SK-N-MC (cell line): ENCODE data around the gene LRRC10B.

ENCODE experiments used
- EZH2 ChIP-seq: fragments of 200-600 bp; sonication (generic); IDR thresholded peaks from one replicate; pipeline ENCODE4 v1.6.1; 2017; ENCODE audit warnings: antibody characterized with exemption
- FOXP2 ChIP-seq: optimal IDR thresholded peaks from 2 replicates; pipeline ENCODE3; 2011; ENCODE audit warnings: mild to moderate bottlenecking, moderate library complexity; ENCODE audit not compliant: insufficient read depth; ENCODE audit errors: extremely low read length, control extremely low read depth
- POLR2AphosphoS5 ChIP-seq: IDR thresholded peaks from 2 replicates; pipeline ENCODE4 v1.6.1; 2012; ENCODE audit warnings: mild to moderate bottlenecking, low read depth, low read length, borderline replicate concordance

- no peak for TF ChIP-seq POLR2AphosphoS5
- TF ChIP-seq FOXP2 = peak; percentile 18
- TF ChIP-seq EZH2 = no peak
Measured at GRCh38 chr11:61516675-61517572, 8.4 kb downstream of the LRRC10B start.
